ENCODE results near the gene MEPCE. TPM values are rescaled to one million over a fixed set of nuclear protein-coding genes. Genes with fewer than 3 reads are reported as not detected.
"Not testable (repeated sequence)": the region's sequence is repeated elsewhere in the genome, so short reads cannot be mapped to it uniquely, and the experiment has no call there.

Gene MEPCE
- total RNA-seq, 1 donor from 2014 or later: 32.9 TPM

DNA sequence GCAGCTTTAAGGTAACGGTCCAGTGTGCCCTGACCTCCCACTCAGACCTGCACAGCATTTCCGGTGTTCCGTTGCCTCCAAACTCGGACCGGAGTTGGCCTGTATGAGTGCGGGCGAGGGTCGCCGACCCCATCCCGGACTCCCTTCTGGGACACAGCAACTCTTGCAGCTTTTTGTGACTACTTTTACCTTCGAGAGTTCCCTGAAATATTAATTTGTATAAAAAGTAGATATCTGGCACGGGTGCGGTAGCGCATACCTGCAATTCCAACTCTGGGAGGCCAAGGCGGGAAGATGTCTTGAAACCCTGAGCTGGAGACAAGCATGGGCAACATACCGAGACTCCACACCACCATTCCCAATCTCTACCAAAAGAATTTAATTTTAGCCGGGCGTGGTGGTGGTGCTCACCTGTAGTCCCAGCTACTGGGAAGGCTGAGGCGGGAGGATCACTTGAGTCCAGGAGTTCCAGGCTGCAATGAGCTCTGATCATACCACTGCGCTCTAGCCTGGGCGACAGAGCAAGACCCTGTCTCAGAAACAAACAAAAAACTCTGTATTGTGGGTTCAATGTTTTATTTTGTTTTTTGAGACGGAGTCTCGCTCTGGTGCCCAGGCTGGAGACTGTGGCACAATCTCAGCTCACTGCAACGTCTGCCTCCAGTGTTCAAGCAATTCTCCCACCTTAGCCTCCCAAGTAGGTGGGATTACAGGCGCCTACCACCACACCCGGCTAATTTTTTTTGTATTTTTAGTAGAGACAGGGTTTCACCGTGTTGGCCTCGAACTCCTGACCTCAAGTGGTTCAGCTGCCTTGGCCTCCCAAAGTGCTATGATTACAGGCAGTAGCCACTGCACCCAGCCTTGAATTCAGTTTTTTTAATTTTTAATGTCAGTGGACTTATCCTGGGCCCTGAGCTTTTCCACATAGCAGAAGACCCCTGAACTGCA lies 7.8 kb downstream of the MEPCE start:
- TF ChIP-seq, protein P1, sequence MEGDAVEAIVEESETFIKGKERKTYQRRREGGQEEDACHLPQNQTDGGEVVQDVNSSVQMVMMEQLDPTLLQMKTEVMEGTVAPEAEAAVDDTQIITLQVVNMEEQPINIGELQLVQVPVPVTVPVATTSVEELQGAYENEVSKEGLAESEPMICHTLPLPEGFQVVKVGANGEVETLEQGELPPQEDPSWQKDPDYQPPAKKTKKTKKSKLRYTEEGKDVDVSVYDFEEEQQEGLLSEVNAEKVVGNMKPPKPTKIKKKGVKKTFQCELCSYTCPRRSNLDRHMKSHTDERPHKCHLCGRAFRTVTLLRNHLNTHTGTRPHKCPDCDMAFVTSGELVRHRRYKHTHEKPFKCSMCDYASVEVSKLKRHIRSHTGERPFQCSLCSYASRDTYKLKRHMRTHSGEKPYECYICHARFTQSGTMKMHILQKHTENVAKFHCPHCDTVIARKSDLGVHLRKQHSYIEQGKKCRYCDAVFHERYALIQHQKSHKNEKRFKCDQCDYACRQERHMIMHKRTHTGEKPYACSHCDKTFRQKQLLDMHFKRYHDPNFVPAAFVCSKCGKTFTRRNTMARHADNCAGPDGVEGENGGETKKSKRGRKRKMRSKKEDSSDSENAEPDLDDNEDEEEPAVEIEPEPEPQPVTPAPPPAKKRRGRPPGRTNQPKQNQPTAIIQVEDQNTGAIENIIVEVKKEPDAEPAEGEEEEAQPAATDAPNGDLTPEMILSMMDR (IDR thresholded peaks at IDR 0.05): no peak
- peak in 1 of 2 donors; percentile 69 for DNase-seq (ENCODE audit: low spot score in 2 of 2)
- peaks cover 4 to 11% of the 10 kb centered on the region in 2 donors for H3K4me1 ChIP-seq
- H3K27me3 ChIP-seq: no peaks in the 10 kb centered on the region
- peaks cover 11 to 26% of the 10 kb centered on the region in 2 donors for H3K36me3 ChIP-seq
- intact Hi-C loops (cut with DNase I): loop anchor here (5.0 to 10.0 kb wide), 2 partner anchors 175 to 807 kb away; partner anchors contain the start of genes FIS1 and MOSPD3
- no peaks in the 10 kb centered on the region for H3K9me3 ChIP-seq
- H3K27ac ChIP-seq: peak overlapping the region; percentile 96 to 98
- peak overlapping the region in 1 of 2 donors; percentile 90 for H3K4me3 ChIP-seq

DNA sequence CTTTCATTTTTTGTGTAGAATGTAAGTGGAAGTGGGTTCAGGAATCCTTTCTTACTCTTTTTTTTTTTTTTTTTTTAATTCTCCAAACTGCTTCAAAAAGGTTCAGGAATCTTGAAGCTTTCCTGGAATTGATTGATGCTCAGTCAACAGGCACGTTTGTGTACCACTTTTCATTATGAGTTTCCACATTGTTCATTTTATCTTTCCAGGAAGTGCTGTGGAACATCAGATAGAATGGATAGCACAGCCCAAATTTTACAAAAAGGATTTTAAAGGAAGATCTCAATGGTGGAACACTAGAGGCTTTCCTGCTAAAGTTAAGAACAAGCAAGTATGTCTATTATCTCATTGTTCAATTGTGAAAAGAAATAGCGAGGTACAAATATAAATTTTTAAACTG lies 8.5 kb downstream of the MEPCE start:
- no peaks in the 10 kb centered on the region for H3K9me3 ChIP-seq
- no peak for DNase-seq (ENCODE audit: low spot score in 2 of 2)
- H3K36me3 ChIP-seq: peaks cover 11 to 18% of the 10 kb centered on the region in 2 donors
- intact Hi-C loops (cut with DNase I): loop anchor here (5.0 to 10.0 kb wide), 2 partner anchors 174 to 807 kb away; partner anchors contain the start of genes FIS1 and MOSPD3
- TF ChIP-seq, protein P1 (IDR thresholded peaks at IDR 0.05): no peak
- H3K4me1 ChIP-seq: peaks cover 4 to 11% of the 10 kb centered on the region in 2 donors
- H3K4me3 ChIP-seq: no peak overlapping the region
- H3K27ac ChIP-seq: no peak overlapping the region
- H3K27me3 ChIP-seq: no peaks in the 10 kb centered on the region

DNA sequence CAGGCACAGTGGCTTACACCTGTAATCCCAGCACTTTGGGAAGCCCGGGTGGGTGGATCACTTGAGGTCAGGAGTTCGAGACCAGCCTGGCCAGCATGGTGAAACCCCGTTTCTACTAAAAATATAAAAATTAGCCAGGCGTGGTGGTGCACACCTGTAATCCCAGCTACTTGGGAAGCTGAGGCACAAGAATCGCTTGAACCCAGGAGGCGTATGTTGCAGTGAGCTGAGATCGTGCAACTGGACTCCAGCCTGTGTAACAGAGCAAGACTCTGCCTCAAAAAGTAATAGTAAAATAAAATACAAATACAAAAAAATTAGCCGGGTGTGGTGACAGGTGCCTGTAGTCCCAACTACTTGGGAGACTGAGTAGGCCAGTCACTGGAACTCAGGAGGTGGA lies 9.1 kb downstream of the MEPCE start:
- not testable (repeated sequence) for H3K9me3 ChIP-seq, H3K27me3 ChIP-seq, H3K27ac ChIP-seq, H3K4me3 ChIP-seq
- DNase-seq (ENCODE audit: low spot score in 2 of 2): peak in 1 of 2 donors; percentile 33
- peaks cover 8 to 13% of the 10 kb centered on the region in 2 donors for H3K36me3 ChIP-seq
- intact Hi-C loops (cut with DNase I): loop anchor here (5.0 to 10.0 kb wide), 2 partner anchors 174 to 806 kb away; partner anchors contain the start of genes FIS1 and MOSPD3
- peaks cover 4 to 11% of the 10 kb centered on the region in 2 donors for H3K4me1 ChIP-seq

DNA sequence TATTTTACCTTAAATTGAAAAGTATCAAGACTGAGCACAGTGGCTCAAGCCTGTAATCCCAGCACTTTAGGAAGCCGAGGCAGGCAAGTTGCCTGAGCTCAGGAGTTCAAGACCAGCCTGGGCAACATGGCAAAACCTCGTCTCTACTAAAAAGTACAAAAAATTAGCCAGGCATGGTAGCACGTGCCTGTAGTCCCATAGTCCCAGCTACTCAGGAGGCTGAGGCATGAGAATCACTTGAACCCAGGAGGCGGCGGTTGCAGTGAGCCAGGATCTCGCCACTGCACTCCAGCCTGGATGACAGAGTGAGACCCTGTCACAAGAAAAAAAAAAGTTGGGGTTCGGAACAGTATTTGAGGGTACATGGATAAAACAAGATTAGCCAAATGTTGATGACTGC lies 9.6 kb downstream of the MEPCE start:
- H3K36me3 ChIP-seq; H3K27ac ChIP-seq; H3K4me3 ChIP-seq; H3K27me3 ChIP-seq; DNase-seq (ENCODE audit: low spot score in 2 of 2); H3K9me3 ChIP-seq: not testable (repeated sequence)
- peaks cover 4 to 11% of the 10 kb centered on the region in 2 donors for H3K4me1 ChIP-seq
- intact Hi-C loops (cut with DNase I): loop anchor here (5.0 to 10.0 kb wide), 2 partner anchors 173 to 806 kb away; partner anchors contain the start of genes FIS1 and MOSPD3

DNA sequence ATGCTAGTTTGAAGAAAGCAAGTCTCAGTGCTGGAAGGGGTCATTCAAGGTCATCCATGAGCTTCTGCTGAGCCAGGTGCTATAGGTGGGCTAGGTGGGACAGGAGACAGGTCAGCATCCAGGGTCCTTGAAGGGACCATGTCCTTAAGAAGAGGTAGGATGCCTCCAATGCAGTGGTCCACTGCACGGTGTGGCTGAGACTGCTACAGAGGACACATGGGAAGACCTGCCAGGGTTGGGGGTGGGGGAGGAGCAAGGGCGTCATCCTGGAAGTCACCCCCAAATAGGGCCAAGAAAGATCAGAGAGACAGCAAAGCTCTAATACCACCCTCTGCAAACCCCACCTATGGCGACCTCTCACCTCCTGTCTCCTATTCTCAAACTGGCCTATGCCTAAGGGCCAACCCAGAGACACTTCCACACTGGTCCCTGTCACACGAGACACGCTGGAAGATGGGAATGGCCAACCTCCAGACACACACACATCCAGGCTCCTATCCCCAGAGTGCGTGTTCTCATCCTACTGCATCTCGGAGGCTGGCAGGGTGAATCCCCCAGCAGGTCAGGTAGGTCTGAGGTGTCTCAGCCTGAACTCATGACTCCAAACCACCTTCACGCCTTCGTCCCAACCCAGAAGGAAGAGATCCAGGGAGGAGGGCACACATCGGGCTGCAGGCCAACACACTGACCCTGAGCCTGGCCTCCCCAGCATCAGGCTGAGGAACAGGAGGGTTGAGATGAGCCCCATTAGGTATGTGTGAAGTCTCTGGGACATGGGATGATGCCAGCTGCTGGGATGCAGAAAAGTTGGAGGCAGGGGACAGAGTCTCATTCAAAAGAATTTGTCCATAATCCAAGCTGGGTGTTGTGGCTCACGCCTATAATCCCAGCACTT lies 12.3 kb downstream of the MEPCE start:
- intact Hi-C loops (cut with DNase I): no loop called here
- no peak for DNase-seq (ENCODE audit: low spot score in 2 of 2)
- Histone ChIP-seq H3K4me3 (no peak overlapping the region), H3K27ac (no peak overlapping the region), H3K27me3 (no peaks in the 10 kb centered on the region), H3K9me3 (no peaks in the 10 kb centered on the region), H3K4me1 (no peaks in the 10 kb centered on the region), H3K36me3 (no peaks in the 10 kb centered on the region)
- TF ChIP-seq, protein P1 (IDR thresholded peaks at IDR 0.05): no peak

DNA sequence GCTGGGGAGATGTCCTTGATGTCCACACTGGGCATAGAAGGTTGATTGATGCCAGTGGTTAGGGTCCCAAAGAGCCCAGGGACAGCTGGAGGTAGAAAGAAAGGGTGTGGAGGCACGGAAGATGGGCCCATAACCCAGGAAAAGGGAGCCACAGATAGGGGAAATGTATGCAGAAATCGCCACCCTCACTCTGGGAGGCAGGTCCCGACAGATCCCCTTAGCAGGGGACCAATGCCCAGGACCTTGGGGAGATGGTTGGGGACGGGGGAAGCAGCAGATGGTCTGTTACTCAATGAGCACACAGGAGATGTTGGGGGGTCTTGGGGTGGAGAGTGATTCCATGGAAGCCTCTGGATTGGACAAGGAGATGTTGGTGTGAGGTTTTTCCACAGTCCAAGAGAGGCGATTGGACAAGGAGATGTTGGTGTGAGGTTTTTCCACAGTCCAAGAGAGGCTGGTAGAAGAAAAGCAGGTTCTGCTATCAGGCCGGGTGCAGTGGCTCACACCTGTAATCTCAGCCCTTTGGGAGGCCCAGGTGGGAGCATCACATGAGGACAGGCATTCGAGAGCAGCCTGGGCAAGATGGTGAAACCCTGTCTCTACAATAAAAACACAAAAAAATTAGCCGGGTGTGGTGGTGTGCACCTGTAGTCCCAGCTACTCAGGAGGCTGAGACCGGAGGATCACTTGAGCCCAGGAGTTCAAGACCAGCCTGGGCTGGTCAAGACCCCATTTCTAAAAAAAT lies 13.6 kb downstream of the MEPCE start:
- Histone ChIP-seq H3K36me3 (no peaks in the 10 kb centered on the region), H3K27ac (peak overlapping the region in 1 of 2 donors; percentile 40), H3K9me3 (no peaks in the 10 kb centered on the region), H3K4me1 (no peaks in the 10 kb centered on the region), H3K4me3 (no peak overlapping the region), H3K27me3 (no peaks in the 10 kb centered on the region)
- intact Hi-C loops (cut with DNase I): no loop called here
- DNase-seq (ENCODE audit: low spot score in 2 of 2): no peak
- TF ChIP-seq, protein P1 (IDR thresholded peaks at IDR 0.05): no peak

Data from ascending aorta (tissue), 2 donors.